ENCODE measurements around the gene PPP6R2.

The PPP6R2 gene

GRCh38 chr22:50438305-50439275 is 95.5 kb downstream of the PPP6R2 start:
- no peak for DNase-seq (ENCODE audit: low read depth, low spot score)
- in situ Hi-C loops (cut with HindIII; ENCODE audit: low sequenced_read_pairs), result no loop called here
- H3K4me3 ChIP-seq (ENCODE audit: low read depth, low read length), result no peak overlapping the region
- no peak for TF ChIP-seq CTCF (IDR thresholded peaks at IDR 0.05; ENCODE audit: low read depth, low read length)

- no peak for TF ChIP-seq CTCF (IDR thresholded peaks at IDR 0.05; ENCODE audit: low read depth, low read length)
- DNase-seq (ENCODE audit: low read depth, low spot score), result no peak
- H3K4me3 ChIP-seq (ENCODE audit: low read depth, low read length), result no peak overlapping the region
- in situ Hi-C loops (cut with HindIII; ENCODE audit: low sequenced_read_pairs), result no loop called here
Measured at GRCh38 chr22:50439314-50439870, 96.3 kb downstream of the PPP6R2 start.

- no peak for DNase-seq (ENCODE audit: low read depth, low spot score)
- no peak overlapping the region for H3K4me3 ChIP-seq (ENCODE audit: low read depth, low read length)
- in situ Hi-C loops (cut with HindIII; ENCODE audit: low sequenced_read_pairs), result no loop called here
- TF ChIP-seq CTCF (IDR thresholded peaks at IDR 0.05; ENCODE audit: low read depth, low read length), result no peak
Measured at GRCh38 chr22:50439871-50440331, 96.8 kb downstream of the PPP6R2 start.

GRCh38 chr22:50440544-50441249 is 97.6 kb downstream of the PPP6R2 start:
- no peak overlapping the region for H3K4me3 ChIP-seq (ENCODE audit: low read depth, low read length)
- in situ Hi-C loops (cut with HindIII; ENCODE audit: low sequenced_read_pairs), result no loop called here
- no peak for DNase-seq (ENCODE audit: low read depth, low spot score)
- TF ChIP-seq CTCF (IDR thresholded peaks at IDR 0.05; ENCODE audit: low read depth, low read length), result no peak

GRCh38 chr22:50441428-50441993 is 98.4 kb downstream of the PPP6R2 start:
- DNase-seq (ENCODE audit: low read depth, low spot score), result no peak
- no peak for TF ChIP-seq CTCF (IDR thresholded peaks at IDR 0.05; ENCODE audit: low read depth, low read length)
- H3K4me3 ChIP-seq (ENCODE audit: low read depth, low read length), result no peak overlapping the region
- in situ Hi-C loops (cut with HindIII; ENCODE audit: low sequenced_read_pairs), result no loop called here

GRCh38 chr22:50443197-50443596 is 100.1 kb downstream of the PPP6R2 start:
- H3K4me3 ChIP-seq (ENCODE audit: low read depth, low read length), result no peak overlapping the region
- in situ Hi-C loops (cut with HindIII; ENCODE audit: low sequenced_read_pairs), result no loop called here
- no peak for DNase-seq (ENCODE audit: low read depth, low spot score)
- no peak for TF ChIP-seq CTCF (IDR thresholded peaks at IDR 0.05; ENCODE audit: low read depth, low read length)
